GM12878 (cell line): ENCODE data around the gene TROAP. TPM values are rescaled to one million over a fixed set of nuclear protein-coding genes. Genes with fewer than 3 reads are reported as not detected.

Source experiments
- ATAC-seq: fragments of 200-7000 bp; cut with Tn5 transposase; 3 replicates; pipeline ENCODE4 v1.9.1; 2020; ENCODE audit warnings: mild to moderate bottlenecking, moderate library complexity
- BruUV-seq: library from RNA; stranded (reverse); fragments of 400-500 nt; replicated peaks from 2 replicates; lab custom pipeline; 2021; lab: Mats Ljungman, UMichigan
- CTCF ChIA-PET: fragments of 300-600 bp; sonication (Branson Sonifier 250); formaldehyde crosslinking; extraction: SDS; loops from one replicate; lab custom pipeline; 2021; ENCODE audit warnings: inconsistent platforms; lab: Yijun Ruan, JAX
- POLR2A ChIA-PET: fragments of 350-600 bp; formaldehyde crosslinking; extraction: SDS; loops from one replicate; lab custom pipeline; 2021; ENCODE audit warnings: inconsistent platforms; lab: Charles Lee
- RAD21 ChIA-PET: fragments of 300-600 bp; sonication (Branson Sonifier 250); formaldehyde crosslinking; loops from one replicate; lab custom pipeline; 2023; ENCODE audit warnings: antibody characterized with exemption; ENCODE audit not compliant: unreplicated experiment; lab: Charles Lee
- SMC1A ChIA-PET: fragments of 300-600 bp; sonication (Branson Sonifier 250); formaldehyde crosslinking; loops from one replicate; lab custom pipeline; 2023; ENCODE audit not compliant: unreplicated experiment, uncharacterized antibody; lab: Charles Lee
- DNase-seq: peaks from one replicate; pipeline ENCODE4 v3.0.0-alpha.2; 2011; ENCODE audit warnings: low read depth, low spot score
- FAIRE-seq: peaks from 3 replicates; lab custom pipeline; 2011; peaks lifted over from hg19 to GRCh38; lab: Jason Lieb, UNC
- H2AFZ ChIP-seq: 2 replicates; pipeline ENCODE4 v1.6.0; 2011; ENCODE audit warnings: low read depth, low read length, control low read depth; ENCODE audit not compliant: control insufficient read depth
- H3K27ac ChIP-seq: 2 replicates; pipeline ENCODE4 v1.5.1; 2011; ENCODE audit warnings: control low read depth; ENCODE audit not compliant: control insufficient read depth, insufficient read depth
- H3K27me3 ChIP-seq, 2 experiments: replicated peaks in 1 of 2; 2 replicates each; pipeline versions ENCODE4 v1.6.0 to v1.6.1; 2011; ENCODE audit warnings: low read length in 1 of 2; ENCODE audit not compliant: control insufficient read depth in 2 of 2, insufficient read depth in 2 of 2
- H3K36me3 ChIP-seq, 2 experiments: 2 replicates each; pipeline ENCODE4 v1.5.1; 2011; ENCODE audit warnings: low read length in 1 of 2; ENCODE audit not compliant: control insufficient read depth in 2 of 2, insufficient read depth in 2 of 2
- H3K4me1 ChIP-seq: 2 replicates; pipeline ENCODE4 v1.6.1; 2011; ENCODE audit warnings: mild to moderate bottlenecking, low read length, moderate library complexity, mixed read lengths; ENCODE audit not compliant: control insufficient read depth, insufficient read depth
- H3K4me2 ChIP-seq: 2 replicates; pipeline ENCODE4 v1.6.0; 2011; ENCODE audit warnings: control low read depth; ENCODE audit not compliant: control insufficient read depth, insufficient read depth
- H3K4me3 ChIP-seq: fragments of 200-600 bp; sonication (generic); 2 replicates; pipeline ENCODE4 v1.5.1; 2016
- H3K79me2 ChIP-seq: 2 replicates; pipeline ENCODE4 v1.6.0; 2011; ENCODE audit warnings: low read length; ENCODE audit not compliant: control insufficient read depth, insufficient read depth
- H3K9ac ChIP-seq: 2 replicates; pipeline ENCODE4 v1.8.0; 2011; ENCODE audit warnings: low read length, control low read depth, mixed read lengths; ENCODE audit not compliant: control insufficient read depth, insufficient read depth
- H3K9me3 ChIP-seq: replicated peaks from 3 replicates; pipeline ENCODE4 v1.5.1; 2011; ENCODE audit warnings: mild to moderate bottlenecking, low read length; ENCODE audit not compliant: control insufficient read depth, insufficient read depth
- H4K20me1 ChIP-seq: 2 replicates; pipeline ENCODE4 v1.6.0; 2011; ENCODE audit not compliant: control insufficient read depth, insufficient read depth
- POU2F2 ChIP-seq: IDR thresholded peaks from 3 replicates; pipeline ENCODE4 v1.6.1; 2011; ENCODE audit warnings: low read depth, mild to moderate bottlenecking, low read length, borderline replicate concordance
- RAD21 ChIP-seq: IDR thresholded peaks from 2 replicates; pipeline ENCODE4 v1.6.1; 2011; ENCODE audit warnings: mild to moderate bottlenecking, low read depth, low read length, moderate library complexity; ENCODE audit not compliant: insufficient read depth
- RFX5 ChIP-seq: IDR thresholded peaks from 2 replicates; pipeline ENCODE4 v1.6.1; 2011; ENCODE audit warnings: low read depth, low read length, improper control_type of control experiment
- SMC3 ChIP-seq: IDR thresholded peaks from 2 replicates; pipeline ENCODE4 v1.6.1; 2011; ENCODE audit warnings: low read length, improper control_type of control experiment, borderline replicate concordance
- TCF7 ChIP-seq: IDR thresholded peaks from 2 replicates; pipeline ENCODE4 v1.6.1; 2014; ENCODE audit warnings: antibody characterized with exemption, borderline replicate concordance
- YY1 ChIP-seq: IDR thresholded peaks from 2 replicates; pipeline ENCODE4 v1.6.1; 2011; ENCODE audit warnings: low read depth, mild to moderate bottlenecking, low read length
- WGBS: methylation state at CpG from one replicate; pipeline ENCODE4 v1.1.6; 2016; ENCODE audit warnings: low lambda C conversion rate; ENCODE audit not compliant: insufficient replicate concordance, insufficient coverage; ENCODE audit errors: missing lambda C conversion rate; 5-methylcytosine and 5-hydroxymethylcytosine counted together
- in situ Hi-C: fragments of 300-500 bp; cut with MboI; formaldehyde crosslinking; loops from 9 replicates; pipeline ENCODE4 v1.14.3; 2018; ENCODE audit warnings: mixed read lengths
- intact Hi-C: fragments of 100-400 bp; cut with micrococcal nuclease; formaldehyde crosslinking; loops from one replicate; pipeline ENCODE4 v1.14.2; 2022; ENCODE audit not compliant: unreplicated experiment
- polyA plus RNA-seq, 11 experiments: library from polyadenylated mRNA; depleted of rRNA in 4 of 11; unstranded in 6 of 11; stranded (reverse) in 5 of 11; fragments of >200 nt; fragmentation: Nextera tagmentation in 4 of 11; fragmentation: Illumina TruSeq in 1 of 11; extraction: Ambion mirVana in 4 of 11; extraction: Trizol in 1 of 11; gene quantifications; 1 replicate in 1 of 11; 2 replicates in 10 of 11; pipeline versions ENCODE4 v1.2.1 to v1.2.3, GENCODE V29; 2011 to 2016; ENCODE audit warnings: inconsistent platforms in 2 of 11, missing spikeins in 2 of 11, low read depth in 1 of 11
- total RNA-seq, 4 experiments: library from RNA; depleted of rRNA in 3 of 4; stranded (reverse); fragments of >200 nt in 3 of 4; fragmentation: Illumina TruSeq in 1 of 4; extraction: Trizol in 1 of 4; gene quantifications; 2 replicates each; pipeline versions ENCODE4 v1.2.1 to v1.2.3, GENCODE V29; 2013 to 2021
- TF ChIP-seq, protein P1 (sequence below): fragments of 450-650 bp; IDR thresholded peaks from 2 replicates; pipeline ENCODE4 v1.6.1; 2017; ENCODE audit warnings: mild to moderate bottlenecking
- TF ChIP-seq, protein P2 (sequence below): IDR thresholded peaks from 2 replicates; pipeline ENCODE4 v1.6.1; 2011; ENCODE audit warnings: low read depth, low read length, improper control_type of control experiment, borderline replicate concordance

TROAP gene
- total and polyA plus RNA-seq, 10 of the 15 experiments (the other 5 are each of a cell fraction or from before 2014, with no cell fraction given): 26.8 to 93.7 (median 52.6) TPM

DNA sequence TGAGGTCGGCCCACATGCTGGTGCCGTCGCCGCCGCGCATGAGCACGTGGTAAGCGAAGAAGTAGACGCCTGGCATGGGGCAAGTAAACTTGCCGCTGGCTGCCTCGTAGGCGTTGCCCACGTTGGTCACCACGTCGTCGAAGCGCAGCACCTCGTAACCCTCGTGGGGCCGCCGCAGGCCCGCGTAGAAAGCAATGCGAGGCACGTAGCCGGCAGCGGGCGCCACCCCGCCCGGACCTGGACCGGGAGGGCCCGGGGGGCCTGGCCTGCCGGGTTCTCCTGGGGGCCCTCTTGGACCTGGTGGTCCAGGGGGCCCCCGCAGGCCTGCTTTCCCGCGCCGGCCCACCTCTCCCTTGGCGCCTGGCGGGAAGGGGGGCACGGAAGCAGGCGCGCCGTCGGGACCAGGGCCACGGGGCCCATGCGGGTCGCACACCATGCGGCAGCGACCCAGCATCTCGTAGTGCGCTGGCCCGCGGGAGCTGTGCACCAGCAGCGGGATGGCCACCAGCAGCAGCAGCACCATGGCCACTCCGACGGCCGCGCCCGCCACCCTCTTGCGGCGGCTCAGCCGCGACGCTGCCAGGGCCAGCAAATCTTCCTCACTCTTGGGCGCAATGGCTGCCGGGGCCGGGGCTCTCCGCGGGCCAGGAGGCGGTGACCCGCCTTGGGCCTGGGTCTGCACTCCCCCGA, 13.0 kb downstream of the TROAP start:
- no TSS peak for BruUV-seq
- SMC1A ChIA-PET: no interaction called here
- ATAC-seq: no peak
- no peak for TF ChIP-seq RFX5
- WGBS: 53% methylated on average over 56 of the region's 72 CpGs
- FAIRE-seq: no peak
- CTCF ChIA-PET: interaction anchor here (0.9 to 4.7 kb wide), 3 partner anchors 11 to 47 kb away, joined by 3 to 25 read pairs (median 5); no protein-coding TSS in a partner anchor
- DNase-seq: no peak
- Histone ChIP-seq H3K36me3 (no peaks in the 10 kb centered on the region; a peak in 1 of 4 replicates), H3K4me1 (no peaks in the 10 kb centered on the region), H3K27ac (no peak overlapping the region), H2AFZ (no peak overlapping the region), H3K79me2 (no peaks in the 10 kb centered on the region), H3K9ac (no peak overlapping the region), H3K4me2 (no peak overlapping the region; the same call in 1 of the 2 replicates), H3K9me3 (no peaks in the 10 kb centered on the region; the same call in 2 of the 3 replicates), H3K4me3 (no peak overlapping the region), H3K27me3 (peaks cover 11 to 16% of the 10 kb centered on the region in 2 experiments), H4K20me1 (no peaks in the 10 kb centered on the region; the same call in 1 of the 2 replicates)
- intact Hi-C loops (no loop called here), in situ Hi-C loops (loop anchor here (5.0 kb wide), 1 partner anchor 49 kb away; no protein-coding TSS in a partner anchor)
- POLR2A ChIA-PET: no interaction called here
- RAD21 ChIA-PET: no interaction called here

DNA sequence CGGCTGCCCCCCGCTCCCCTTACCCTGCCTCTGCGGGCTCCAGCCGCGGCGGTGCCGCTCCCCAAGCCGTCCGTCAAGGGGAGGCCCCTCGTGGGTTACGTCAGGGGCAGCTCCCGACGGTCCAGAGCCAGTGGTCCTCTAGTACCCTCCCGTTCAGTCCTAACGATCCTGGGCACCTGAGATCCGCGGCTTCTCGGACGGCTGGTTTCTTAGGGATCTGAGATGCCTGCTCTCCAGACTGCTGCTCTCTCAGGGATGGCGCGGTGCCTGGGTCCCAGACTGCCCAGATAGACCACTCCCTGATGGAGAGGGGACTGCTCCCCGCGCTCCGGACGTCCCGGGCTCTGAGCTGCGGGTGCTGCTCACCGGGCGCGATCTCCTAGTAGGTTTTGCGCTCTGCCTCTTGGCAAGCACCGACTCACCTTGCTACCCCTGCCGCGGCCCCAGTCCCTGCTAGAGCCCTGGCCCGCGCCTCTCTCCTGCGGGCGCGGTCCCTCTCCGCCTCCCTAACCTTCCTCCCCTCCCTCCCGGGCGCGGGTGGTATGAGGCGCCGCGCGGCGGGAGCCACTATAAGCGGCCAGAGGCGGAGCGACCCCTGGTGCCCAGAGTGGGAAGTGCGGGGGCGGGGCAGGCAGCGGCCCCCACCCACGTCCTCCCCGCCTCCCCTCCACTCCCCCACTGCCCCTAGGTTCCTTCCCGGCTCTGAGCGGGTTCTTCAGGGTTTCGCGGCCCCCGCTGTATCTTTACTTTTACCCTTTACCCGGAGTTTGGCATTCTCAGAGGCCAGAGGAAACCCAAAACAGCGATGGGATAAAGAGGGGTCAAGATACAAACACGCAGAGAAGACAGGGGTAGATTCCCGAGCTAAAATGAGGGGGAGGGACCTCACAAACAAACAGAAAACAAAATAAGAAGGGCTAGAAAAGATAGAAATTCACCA, 13.9 kb downstream of the TROAP start, which contains the start of gene C1QL4:
C1QL4 (minus strand) TSS at position 544 of the 940 bp plus-strand sequence. CDS start 711 bp downstream, outside the sequence.
- 21% methylated on average over 47 of the region's 65 CpGs for WGBS
- no peaks in the 10 kb centered on the region; the same call in 2 of the 3 replicates for H3K9me3 ChIP-seq
- intact Hi-C loops: no loop called here
- FAIRE-seq: no peak
- POLR2A ChIA-PET: no interaction called here
- RAD21 ChIA-PET: interaction anchor here (0.7 kb wide), 1 partner anchor 230 kb away, joined by 3 read pairs; no protein-coding TSS in a partner anchor
- no peaks in the 10 kb centered on the region for H3K36me3 ChIP-seq
- ATAC-seq: peak; percentile 79
- CTCF ChIA-PET: interaction anchor here (0.9 to 4.7 kb wide), 4 partner anchors 14 to 52 kb away, joined by 3 to 25 read pairs (median 6); partner anchors contain the start of gene TROAP
- no peak within 1 kb of the TSS for H3K9ac ChIP-seq
- peak within 1 kb of the TSS; percentile 66 for H3K4me2 ChIP-seq
- no peaks in the 10 kb centered on the region for H3K4me1 ChIP-seq
- SMC1A ChIA-PET: no interaction called here
- peaks cover 15 to 23% of the 10 kb centered on the region in 2 experiments for H3K27me3 ChIP-seq
- DNase-seq: no peak
- in situ Hi-C loops: loop anchor here (5.0 kb wide), 1 partner anchor 50 kb away; no protein-coding TSS in a partner anchor
- H3K4me3 ChIP-seq: peak within 1 kb of the TSS; percentile 48
- peak within 1 kb of the TSS; percentile 1; the same call in 1 of the 2 replicates for H2AFZ ChIP-seq
- no peak within 1 kb of the TSS for H3K27ac ChIP-seq
- no TSS peak for BruUV-seq
- H4K20me1 ChIP-seq: no peaks in the 10 kb centered on the region; the same call in 1 of the 2 replicates
- no peaks in the 10 kb centered on the region for H3K79me2 ChIP-seq
- TF ChIP-seq POU2F2 (no peak), YY1 (peak; percentile 62; the same call in 1 of the 2 replicates), TCF7 (no peak), RAD21 (peak; percentile 51), SMC3 (peak; percentile 50; the same call in 1 of the 2 replicates)
- TF ChIP-seq, protein P1, sequence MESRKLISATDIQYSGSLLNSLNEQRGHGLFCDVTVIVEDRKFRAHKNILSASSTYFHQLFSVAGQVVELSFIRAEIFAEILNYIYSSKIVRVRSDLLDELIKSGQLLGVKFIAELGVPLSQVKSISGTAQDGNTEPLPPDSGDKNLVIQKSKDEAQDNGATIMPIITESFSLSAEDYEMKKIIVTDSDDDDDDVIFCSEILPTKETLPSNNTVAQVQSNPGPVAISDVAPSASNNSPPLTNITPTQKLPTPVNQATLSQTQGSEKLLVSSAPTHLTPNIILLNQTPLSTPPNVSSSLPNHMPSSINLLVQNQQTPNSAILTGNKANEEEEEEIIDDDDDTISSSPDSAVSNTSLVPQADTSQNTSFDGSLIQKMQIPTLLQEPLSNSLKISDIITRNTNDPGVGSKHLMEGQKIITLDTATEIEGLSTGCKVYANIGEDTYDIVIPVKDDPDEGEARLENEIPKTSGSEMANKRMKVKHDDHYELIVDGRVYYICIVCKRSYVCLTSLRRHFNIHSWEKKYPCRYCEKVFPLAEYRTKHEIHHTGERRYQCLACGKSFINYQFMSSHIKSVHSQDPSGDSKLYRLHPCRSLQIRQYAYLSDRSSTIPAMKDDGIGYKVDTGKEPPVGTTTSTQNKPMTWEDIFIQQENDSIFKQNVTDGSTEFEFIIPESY: peak; percentile 92; the same call in 1 of the 2 replicates
- TF ChIP-seq, protein P2, sequence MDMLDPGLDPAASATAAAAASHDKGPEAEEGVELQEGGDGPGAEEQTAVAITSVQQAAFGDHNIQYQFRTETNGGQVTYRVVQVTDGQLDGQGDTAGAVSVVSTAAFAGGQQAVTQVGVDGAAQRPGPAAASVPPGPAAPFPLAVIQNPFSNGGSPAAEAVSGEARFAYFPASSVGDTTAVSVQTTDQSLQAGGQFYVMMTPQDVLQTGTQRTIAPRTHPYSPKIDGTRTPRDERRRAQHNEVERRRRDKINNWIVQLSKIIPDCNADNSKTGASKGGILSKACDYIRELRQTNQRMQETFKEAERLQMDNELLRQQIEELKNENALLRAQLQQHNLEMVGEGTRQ: no peak
